HEK293 (cell line): ENCODE measurements around the gene CDCA3.

ENCODE experiments used
- CTCF ChIA-PET: fragments of 350-600 bp; formaldehyde crosslinking; extraction: SDS; loops from one replicate; lab custom pipeline; 2021; ENCODE audit warnings: antibody characterized with exemption; lab: Yijun Ruan, JAX
- POLR2A ChIA-PET: fragments of 300-600 bp; formaldehyde crosslinking; extraction: SDS; loops from one replicate; lab custom pipeline; 2020; ENCODE audit warnings: antibody characterized with exemption, inconsistent platforms; lab: Yijun Ruan, JAX
- H3K27ac ChIP-seq: fragments of 200-500 bp; sonication (Bioruptor generic); 2 replicates; pipeline ENCODE4 v1.5.1; 2014; ENCODE audit warnings: low read depth, low read length, control low read depth, inconsistent platforms; ENCODE audit errors: extremely low read depth
- H3K36me3 ChIP-seq, 2 experiments: fragments of 200-500 bp in 1 of 2; sonication (Bioruptor generic) in 1 of 2; 1 replicate in 1 of 2; 2 replicates in 1 of 2; pipeline ENCODE4 v1.5.1; 2014 to 2017; ENCODE audit warnings: inconsistent platforms in 2 of 2, low read length in 2 of 2; ENCODE audit not compliant: control insufficient read depth in 2 of 2, insufficient read depth in 1 of 2
- H3K4me1 ChIP-seq: fragments of 200-500 bp; sonication (Bioruptor generic); 2 replicates; pipeline ENCODE4 v1.5.1; 2014; ENCODE audit warnings: mild to moderate bottlenecking, low read length, inconsistent platforms; ENCODE audit not compliant: control insufficient read depth, insufficient read depth
- H3K4me3 ChIP-seq: 2 replicates; pipeline ENCODE4 v1.5.1; 2011; ENCODE audit warnings: low read depth, mild to moderate bottlenecking, control low read depth, low read length, moderate library complexity
- H3K9me3 ChIP-seq: fragments of 200-500 bp; sonication (Bioruptor generic); 2 replicates; pipeline ENCODE4 v1.5.1; 2014; ENCODE audit warnings: low read depth, low read length, inconsistent platforms; ENCODE audit not compliant: control insufficient read depth, insufficient read depth
- ELK4 ChIP-seq: IDR thresholded peaks from 2 replicates; pipeline ENCODE4 v1.6.1; 2011; ENCODE audit warnings: mild to moderate bottlenecking, low read depth, low read length, borderline replicate concordance
- KLF16 ChIP-seq: fragments of 450-650 bp; formaldehyde crosslinking; IDR thresholded peaks from 2 replicates; pipeline ENCODE4 v1.5.1; 2017; ENCODE audit warnings: missing biosample characterization, missing genetic modification characterization
- ZBTB6 ChIP-seq: fragments of 450-650 bp; formaldehyde crosslinking; IDR thresholded peaks from 2 replicates; pipeline ENCODE4 v1.5.1; 2017; ENCODE audit warnings: missing biosample characterization, missing genetic modification characterization
- ZNF138 ChIP-seq: fragments of 450-650 bp; formaldehyde crosslinking; IDR thresholded peaks from 2 replicates; pipeline ENCODE4 v1.5.1; 2016; ENCODE audit warnings: missing biosample characterization, missing genetic modification characterization, borderline replicate concordance
- ZNF146 ChIP-seq: fragments of 450-650 bp; formaldehyde crosslinking; IDR thresholded peaks from 2 replicates; pipeline ENCODE4 v1.5.1; 2016; ENCODE audit warnings: missing biosample characterization, missing genetic modification characterization
- ZNF174 ChIP-seq: fragments of 450-650 bp; formaldehyde crosslinking; IDR thresholded peaks from 2 replicates; pipeline ENCODE4 v1.5.0; 2017; ENCODE audit warnings: missing biosample characterization, mild to moderate bottlenecking, missing genetic modification characterization
- ZNF266 ChIP-seq: fragments of 450-650 bp; formaldehyde crosslinking; IDR thresholded peaks from 2 replicates; pipeline ENCODE4 v1.5.1; 2016; ENCODE audit warnings: missing biosample characterization, missing genetic modification characterization, low read depth
- ZNF280C ChIP-seq: fragments of 450-650 bp; formaldehyde crosslinking; IDR thresholded peaks from 2 replicates; pipeline ENCODE4 v1.5.1; 2016; ENCODE audit warnings: missing biosample characterization, missing genetic modification characterization
- ZNF311 ChIP-seq: fragments of 450-650 bp; formaldehyde crosslinking; IDR thresholded peaks from 2 replicates; pipeline ENCODE4 v1.5.1; 2017; ENCODE audit warnings: missing biosample characterization, missing genetic modification characterization, borderline replicate concordance
- ZNF391 ChIP-seq: fragments of 450-650 bp; formaldehyde crosslinking; IDR thresholded peaks from 2 replicates; pipeline ENCODE4 v1.5.1; 2016; ENCODE audit warnings: low read depth, missing biosample characterization, missing genetic modification characterization, borderline replicate concordance
- ZNF398 ChIP-seq: fragments of 450-650 bp; formaldehyde crosslinking; IDR thresholded peaks from 2 replicates; pipeline ENCODE4 v1.5.1; 2017; ENCODE audit warnings: missing biosample characterization, missing genetic modification characterization
- ZNF433 ChIP-seq: fragments of 450-650 bp; formaldehyde crosslinking; IDR thresholded peaks from 2 replicates; pipeline ENCODE4 v1.5.1; 2016; ENCODE audit warnings: missing biosample characterization, missing genetic modification characterization, low read depth
- ZNF596 ChIP-seq: fragments of 450-650 bp; IDR thresholded peaks from 2 replicates; pipeline ENCODE4 v1.5.0; 2018; ENCODE audit warnings: missing biosample characterization, mild to moderate bottlenecking, missing genetic modification characterization, moderate library complexity
- ZNF600 ChIP-seq: fragments of 450-650 bp; formaldehyde crosslinking; IDR thresholded peaks from 2 replicates; pipeline ENCODE4 v1.5.1; 2016; ENCODE audit warnings: missing biosample characterization, missing genetic modification characterization
- ZNF645 ChIP-seq: fragments of 450-650 bp; formaldehyde crosslinking; IDR thresholded peaks from 2 replicates; pipeline ENCODE4; 2016; ENCODE audit warnings: missing biosample characterization, missing genetic modification characterization
- ZNF785 ChIP-seq: fragments of 450-650 bp; formaldehyde crosslinking; IDR thresholded peaks from 2 replicates; pipeline ENCODE4 v1.5.1; 2016; ENCODE audit warnings: missing biosample characterization, missing genetic modification characterization
- ZSCAN16 ChIP-seq: fragments of 450-650 bp; formaldehyde crosslinking; IDR thresholded peaks from 2 replicates; pipeline ENCODE4 v1.5.1; 2016; ENCODE audit warnings: missing biosample characterization, missing genetic modification characterization

Gene CDCA3

GRCh38 chr12:6840761-6841515, 10.1 kb downstream of the CDCA3 start, which contains the start of gene GNB3:
Gene GNB3 (plus strand): TSS chr12:6840925. CDS start chr12:6841288, 363 bp downstream.
- Histone ChIP-seq H3K9me3 (no peaks in the 10 kb centered on the region), H3K4me3 (no peak within 1 kb of the TSS), H3K27ac (no peak within 1 kb of the TSS), H3K4me1 (no peaks in the 10 kb centered on the region), H3K36me3 (peaks cover 9 to 92% of the 10 kb centered on the region in 2 experiments; a peak in 2 of 3 replicates)
- CTCF ChIA-PET, result interaction anchor here (0.6 to 2.0 kb wide), 4 partner anchors 7 to 16 kb away, joined by 3 to 9 read pairs (median 4); partner anchors contain the start of gene USP5
- POLR2A ChIA-PET, result interaction anchor here (0.5 to 6.5 kb wide), 8 partner anchors 8 to 88 kb away, joined by 3 to 62 read pairs (median 6); partner anchors contain the start of genes CDCA3, MLF2, PTMS and SPSB2
- TF ChIP-seq ZNF266 (tag by site-specific recombination) (no peak), ZNF311 (tag by site-specific recombination) (no peak), ZNF146 (tag by site-specific recombination) (no peak), ZNF174 (tag by site-specific recombination) (no peak), ZNF391 (tag by site-specific recombination) (no peak), KLF16 (no peak), ZNF398 (tag by site-specific recombination) (no peak), ELK4 (no peak), ZNF596 (tag by site-specific recombination) (no peak), ZNF645 (no peak), ZNF785 (no peak), ZNF280C (tag by site-specific recombination) (no peak), ZSCAN16 (tag by site-specific recombination) (no peak), ZNF600 (tag by site-specific recombination) (no peak), ZBTB6 (tag by site-specific recombination) (no peak), ZNF138 (tag by site-specific recombination) (no peak), ZNF433 (no peak)
